Measurements from ENCODE around the gene GADD45A. TPM values are rescaled to one million over a fixed set of nuclear protein-coding genes. Genes with fewer than 3 reads are reported as not detected.
A peak's percentile ranks its signal among the peaks of the same experiment; 100 is the strongest.
"Not testable (repeated sequence)": the region's sequence is repeated elsewhere in the genome, so short reads cannot be mapped to it uniquely, and the experiment has no call there.

GADD45A gene
- total and polyA plus RNA-seq, 2 donors (not counting 1 experiment from before 2014, with no cell fraction given) = 41.7 to 133 TPM

GRCh38 chr1:67662884-67663283, 22.1 kb upstream of the GADD45A start:
- H3K79me2 ChIP-seq (ENCODE audit: control insufficient read depth, insufficient read depth, low read length) = no peaks in the 10 kb centered on the region

GRCh38 chr1:67664048-67664447, 21.0 kb upstream of the GADD45A start:
- Histone ChIP-seq H3K79me2 (ENCODE audit: control insufficient read depth, insufficient read depth, low read length) (no peaks in the 10 kb centered on the region), H3K9ac (ENCODE audit: insufficient read depth, low read length) (no peak overlapping the region), H3K4me2 (ENCODE audit: extremely low read depth, insufficient read depth, low read length) (peak overlapping the region; percentile 28), H3K36me3 (ENCODE audit: control insufficient read depth, insufficient read depth, low read length) (no peaks in the 10 kb centered on the region), H2AFZ (ENCODE audit: low read length) (no peak overlapping the region), H3K4me1 (ENCODE audit: control insufficient read depth, extremely low read depth, insufficient read depth, low read length) (no peaks in the 10 kb centered on the region), H3K27me3 (ENCODE audit: control insufficient read depth, insufficient read depth, low read length) (peaks cover 2% of the 10 kb centered on the region), H3K4me3 (replicated peaks in 1 of 4; ENCODE audit: control extremely low read depth in 1 of 4, insufficient read depth in 1 of 4, low read depth in 3 of 4, low read length in 4 of 4) (no peak overlapping the region), H3K9me3 (ENCODE audit: control insufficient read depth, insufficient read depth, low read depth, low read length) (no peaks in the 10 kb centered on the region), H4K20me1 (ENCODE audit: control insufficient read depth, extremely low read depth, insufficient read depth, low read length) (no peaks in the 10 kb centered on the region), H3K27ac (ENCODE audit: insufficient read depth, low read length) (no peak overlapping the region)
- DNase-seq (ENCODE audit: low read depth in 2 of 2) = no peak
- TF ChIP-seq EZH2 (IDR thresholded peaks at IDR 0.05; ENCODE audit: low read length, missing control alignments) = no peak

More at GRCh38 chr1:67662884-67663283, 22.1 kb upstream of the GADD45A start:
- Histone ChIP-seq H3K9me3 (ENCODE audit: control insufficient read depth, insufficient read depth, low read depth, low read length) (no peaks in the 10 kb centered on the region), H4K20me1 (ENCODE audit: control insufficient read depth, extremely low read depth, insufficient read depth, low read length) (no peaks in the 10 kb centered on the region), H3K27me3 (ENCODE audit: control insufficient read depth, insufficient read depth, low read length) (peaks cover 2% of the 10 kb centered on the region), H3K9ac (ENCODE audit: insufficient read depth, low read length) (no peak overlapping the region), H3K36me3 (ENCODE audit: control insufficient read depth, insufficient read depth, low read length) (no peaks in the 10 kb centered on the region), H3K4me3 (replicated peaks in 1 of 4; ENCODE audit: control extremely low read depth in 1 of 4, insufficient read depth in 1 of 4, low read depth in 3 of 4, low read length in 4 of 4) (no peak overlapping the region), H3K4me1 (ENCODE audit: control insufficient read depth, extremely low read depth, insufficient read depth, low read length) (no peaks in the 10 kb centered on the region), H3K4me2 (ENCODE audit: extremely low read depth, insufficient read depth, low read length) (no peak overlapping the region), H2AFZ (ENCODE audit: low read length) (no peak overlapping the region), H3K27ac (ENCODE audit: insufficient read depth, low read length) (no peak overlapping the region)
- no peak for TF ChIP-seq EZH2 (IDR thresholded peaks at IDR 0.05; ENCODE audit: low read length, missing control alignments)
- DNase-seq (ENCODE audit: low read depth in 2 of 2) = no peak

GRCh38 chr1:67665307-67665706, 19.7 kb upstream of the GADD45A start:
- not testable (repeated sequence) for H3K4me3 ChIP-seq (replicated peaks in 1 of 4; ENCODE audit: control extremely low read depth in 1 of 4, insufficient read depth in 1 of 4, low read depth in 3 of 4, low read length in 4 of 4); DNase-seq (ENCODE audit: low read depth in 2 of 2); H4K20me1 ChIP-seq (ENCODE audit: control insufficient read depth, extremely low read depth, insufficient read depth, low read length); H2AFZ ChIP-seq (ENCODE audit: low read length); H3K27ac ChIP-seq (ENCODE audit: insufficient read depth, low read length); H3K36me3 ChIP-seq (ENCODE audit: control insufficient read depth, insufficient read depth, low read length); H3K4me1 ChIP-seq (ENCODE audit: control insufficient read depth, extremely low read depth, insufficient read depth, low read length); H3K4me2 ChIP-seq (ENCODE audit: extremely low read depth, insufficient read depth, low read length); H3K9ac ChIP-seq (ENCODE audit: insufficient read depth, low read length); H3K79me2 ChIP-seq (ENCODE audit: control insufficient read depth, insufficient read depth, low read length); H3K9me3 ChIP-seq (ENCODE audit: control insufficient read depth, insufficient read depth, low read depth, low read length); H3K27me3 ChIP-seq (ENCODE audit: control insufficient read depth, insufficient read depth, low read length)

- H3K9ac ChIP-seq (ENCODE audit: insufficient read depth, low read length) = no peak overlapping the region
- no peaks in the 10 kb centered on the region for H3K36me3 ChIP-seq (ENCODE audit: control insufficient read depth, insufficient read depth, low read length)
- H3K9me3 ChIP-seq (ENCODE audit: control insufficient read depth, insufficient read depth, low read depth, low read length) = no peaks in the 10 kb centered on the region
- no peak overlapping the region for H3K27ac ChIP-seq (ENCODE audit: insufficient read depth, low read length)
- no peaks in the 10 kb centered on the region for H3K27me3 ChIP-seq (ENCODE audit: control insufficient read depth, insufficient read depth, low read length)
- TF ChIP-seq CTCF (conservative IDR thresholded peaks at IDR 0.05 in 1 of 2, IDR thresholded peaks at IDR 0.05 in 1 of 2; ENCODE audit: low read depth in 1 of 2, low read length in 2 of 2) (no peak), EZH2 (IDR thresholded peaks at IDR 0.05; ENCODE audit: low read length, missing control alignments) (no peak)
- H4K20me1 ChIP-seq (ENCODE audit: control insufficient read depth, extremely low read depth, insufficient read depth, low read length) = no peaks in the 10 kb centered on the region
- no peak overlapping the region for H2AFZ ChIP-seq (ENCODE audit: low read length)
- H3K4me1 ChIP-seq (ENCODE audit: control insufficient read depth, extremely low read depth, insufficient read depth, low read length) = no peaks in the 10 kb centered on the region
- no peaks in the 10 kb centered on the region for H3K79me2 ChIP-seq (ENCODE audit: control insufficient read depth, insufficient read depth, low read length)
- no peak overlapping the region for H3K4me2 ChIP-seq (ENCODE audit: extremely low read depth, insufficient read depth, low read length)
- no peak for DNase-seq (ENCODE audit: low read depth in 2 of 2)
- H3K4me3 ChIP-seq (replicated peaks in 1 of 4; ENCODE audit: control extremely low read depth in 1 of 4, insufficient read depth in 1 of 4, low read depth in 3 of 4, low read length in 4 of 4) = no peak overlapping the region
Measured at GRCh38 chr1:67666636-67667035, 18.4 kb upstream of the GADD45A start.

Measured in fibroblast of lung (primary cell).